GM19193 (cell line): ENCODE results near the gene MMAA.

Experiments
- POLR2A ChIP-seq: IDR thresholded peaks from 4 replicates; pipeline ENCODE4 v1.6.1; 2011; ENCODE audit not compliant: insufficient read depth, insufficient read length; ENCODE audit errors: extremely low read depth

The MMAA gene

GRCh38 chr4:145623831-145624230 lies 4.6 kb downstream of the MMAA start:
- no peak for TF ChIP-seq POLR2A

GRCh38 chr4:145625677-145626622 lies 6.8 kb downstream of the MMAA start:
- TF ChIP-seq POLR2A: peak; percentile 70

DNA sequence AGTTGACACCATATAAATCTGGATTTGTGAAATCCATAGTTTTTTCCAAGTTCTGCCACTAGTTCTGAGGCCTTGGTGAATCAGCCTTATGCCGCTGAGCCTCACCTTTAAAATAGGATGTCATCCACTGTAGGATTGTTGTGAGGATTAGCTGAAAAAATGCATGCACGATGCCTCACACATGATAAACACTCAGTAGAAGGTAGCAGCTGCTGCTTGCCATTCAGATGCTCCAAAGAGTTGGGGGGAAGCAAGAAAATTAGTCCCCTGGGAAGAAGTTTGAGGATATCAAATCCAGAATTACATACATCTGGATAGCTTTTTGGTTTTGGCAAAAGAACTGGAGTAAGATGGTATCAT lies 7.4 kb downstream of the MMAA start:
- TF ChIP-seq POLR2A: no peak

- no peak for TF ChIP-seq POLR2A
These were observed 15.9 kb downstream of the MMAA start for GRCh38 chr4:145635117-145635516.

- TF ChIP-seq POLR2A: no peak
These were observed 16.4 kb downstream of the MMAA start for GRCh38 chr4:145635630-145636029.

DNA sequence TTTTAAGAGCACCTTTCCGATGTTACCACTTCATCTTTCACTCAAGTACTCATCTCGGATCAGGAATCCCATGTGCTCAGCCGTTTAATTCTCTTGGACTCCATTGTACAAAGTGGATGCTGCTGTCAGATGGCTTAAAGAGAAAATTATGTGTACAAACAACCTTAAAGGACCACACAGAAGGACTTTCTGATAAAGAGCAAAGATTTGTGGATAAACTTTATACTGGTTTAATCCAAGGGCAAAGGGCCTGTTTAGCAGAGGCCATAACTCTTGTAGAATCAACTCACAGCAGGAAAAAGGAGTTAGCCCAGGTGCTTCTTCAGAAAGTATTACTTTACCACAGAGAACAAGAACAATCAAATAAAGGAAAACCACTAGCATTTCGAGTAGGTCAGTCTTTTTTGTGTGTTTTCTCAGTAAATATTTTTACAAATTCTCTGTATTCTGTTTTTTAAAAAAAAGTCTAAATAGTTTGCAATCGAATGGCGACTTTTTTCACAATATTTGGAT lies 20.1 kb downstream of the MMAA start:
- no peak for TF ChIP-seq POLR2A

GRCh38 chr4:145643295-145643694 lies 24.1 kb downstream of the MMAA start:
- TF ChIP-seq POLR2A: no peak

DNA sequence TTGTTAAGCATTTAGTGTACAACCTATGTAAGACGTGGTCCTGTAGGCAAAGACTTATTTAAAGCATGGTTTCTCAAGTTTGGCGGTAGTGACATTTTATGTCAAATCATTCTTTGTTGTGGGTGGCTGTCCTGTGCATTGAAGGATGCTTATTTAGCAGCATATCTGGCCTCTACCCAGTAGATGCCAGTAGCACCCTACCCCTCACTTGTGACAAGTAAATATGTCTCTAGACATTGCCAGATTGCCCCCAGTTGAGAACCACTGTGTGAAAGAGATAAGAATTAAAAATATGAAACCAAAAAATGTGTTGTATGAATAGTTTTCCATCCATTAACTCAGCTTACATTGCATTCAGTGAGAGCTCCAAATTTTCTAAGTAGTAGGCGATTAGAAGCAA lies 25.5 kb downstream of the MMAA start:
- no peak for TF ChIP-seq POLR2A

GRCh38 chr4:145656156-145656555 lies 37.0 kb downstream of the MMAA start:
- TF ChIP-seq POLR2A: no peak

DNA sequence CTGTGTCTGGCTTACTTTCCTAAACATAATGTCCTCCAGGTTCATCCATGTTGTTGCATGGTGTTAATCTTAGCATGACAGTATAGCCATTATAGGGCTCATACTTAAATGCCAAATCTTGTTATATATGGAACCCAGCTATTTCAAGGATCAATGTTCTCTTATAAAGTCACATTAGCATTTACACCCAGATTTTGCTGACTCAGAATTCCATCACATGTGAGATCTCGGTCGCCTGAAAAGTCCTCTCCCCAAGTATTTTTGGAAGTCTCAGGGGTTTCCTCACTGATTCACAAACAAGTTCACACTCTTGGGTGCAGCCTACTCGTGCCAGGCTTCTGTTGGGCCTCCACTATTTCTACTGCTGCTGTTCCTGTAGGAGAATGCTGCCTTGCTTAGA lies 40.9 kb downstream of the MMAA start:
- no peak for TF ChIP-seq POLR2A

DNA sequence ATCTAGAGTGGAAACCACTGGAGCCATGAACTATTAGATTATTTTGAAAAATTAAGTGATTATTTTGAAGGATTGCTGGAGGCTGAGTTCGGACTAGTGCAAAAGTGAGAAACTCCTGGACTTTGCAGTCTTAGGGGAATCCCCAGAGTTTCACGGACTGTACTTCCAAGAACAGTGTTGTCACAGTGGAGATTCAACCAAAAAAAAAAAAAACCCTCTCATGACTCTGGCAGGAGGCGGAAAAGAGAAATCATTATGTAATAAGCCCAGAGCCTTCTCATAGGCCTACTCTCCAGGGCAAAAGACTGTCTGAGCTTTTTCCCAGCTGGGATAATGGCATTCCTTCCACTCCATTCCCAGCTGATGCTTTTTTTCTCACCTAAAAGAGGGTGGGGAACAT lies 44.0 kb downstream of the MMAA start:
- TF ChIP-seq POLR2A: no peak

- TF ChIP-seq POLR2A: no peak
These were observed 46.6 kb downstream of the MMAA start for GRCh38 chr4:145665773-145666172.

GRCh38 chr4:145670422-145670821 lies 51.2 kb downstream of the MMAA start:
- no peak for TF ChIP-seq POLR2A

DNA sequence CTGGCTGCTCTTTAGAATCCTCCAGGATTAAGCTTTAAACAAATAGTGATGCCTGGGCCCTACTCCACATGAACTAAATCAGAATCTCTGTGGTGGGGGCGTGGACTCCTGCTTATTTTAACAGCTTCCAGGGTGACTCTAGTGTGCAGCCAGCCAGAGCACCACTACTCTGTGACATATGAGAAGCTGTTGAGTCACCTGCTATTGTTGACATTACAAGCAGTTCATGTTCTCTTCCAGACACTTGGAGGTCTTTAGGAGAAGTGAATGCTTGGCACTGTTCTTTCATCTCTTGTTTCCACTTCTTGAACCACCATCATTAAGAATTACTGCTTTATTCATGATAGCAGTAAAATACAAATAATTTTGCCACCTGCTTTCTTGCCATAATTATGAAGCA lies 60.3 kb downstream of the MMAA start:
- no peak for TF ChIP-seq POLR2A

DNA sequence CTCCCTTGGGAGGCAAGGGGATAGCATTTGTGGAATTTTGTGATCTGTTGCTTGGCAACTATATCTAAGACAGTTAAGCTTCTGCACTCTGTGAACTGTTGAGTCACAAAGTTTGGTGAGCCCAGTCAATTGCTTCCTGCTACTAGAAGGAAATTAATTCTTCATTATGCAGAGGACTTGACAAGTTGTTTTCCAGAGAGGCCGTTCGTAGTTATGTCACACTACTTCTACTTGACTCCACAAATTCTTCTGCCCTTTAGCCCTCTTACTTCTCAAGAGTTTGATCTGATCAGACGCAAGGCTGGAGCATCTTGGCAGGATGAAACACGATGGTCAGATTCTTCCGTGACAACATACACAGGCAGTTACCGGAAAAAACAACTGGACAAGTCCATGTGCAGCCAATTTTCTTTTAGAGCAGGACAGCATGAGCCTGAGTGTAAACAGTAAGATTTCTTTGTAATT lies 60.8 kb downstream of the MMAA start, which contains the start of gene C4orf51:
Gene C4orf51 (plus strand): TSS at position 156 of the 465 bp plus-strand sequence. CDS start 58 bp downstream, at position 214.
- TF ChIP-seq POLR2A: no peak

DNA sequence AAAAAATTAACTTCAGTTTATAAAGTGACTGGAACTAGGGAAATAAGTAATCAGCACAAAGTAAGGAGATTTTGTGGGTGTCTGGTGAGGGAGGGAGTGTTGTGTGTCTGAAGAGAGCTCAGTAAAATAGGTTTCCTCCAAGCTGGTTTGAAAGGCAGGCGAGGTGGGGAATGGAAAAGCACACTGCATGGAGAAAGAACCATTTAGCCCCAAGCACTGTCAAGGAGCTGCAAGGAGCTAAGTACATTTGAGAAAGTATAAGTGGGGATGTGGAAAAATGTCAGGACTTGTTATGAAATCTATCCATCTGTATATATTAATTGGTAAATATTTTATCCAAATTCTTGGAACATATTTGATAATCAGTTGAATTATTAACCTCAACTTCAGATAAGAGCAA lies 61.7 kb downstream of the MMAA start:
- TF ChIP-seq POLR2A: no peak
